Measurements from ENCODE around the gene B3GNT3.
"Not testable (repeated sequence)": the region's sequence is repeated elsewhere in the genome, so short reads cannot be mapped to it uniquely, and the experiment has no call there.

The B3GNT3 gene

DNA sequence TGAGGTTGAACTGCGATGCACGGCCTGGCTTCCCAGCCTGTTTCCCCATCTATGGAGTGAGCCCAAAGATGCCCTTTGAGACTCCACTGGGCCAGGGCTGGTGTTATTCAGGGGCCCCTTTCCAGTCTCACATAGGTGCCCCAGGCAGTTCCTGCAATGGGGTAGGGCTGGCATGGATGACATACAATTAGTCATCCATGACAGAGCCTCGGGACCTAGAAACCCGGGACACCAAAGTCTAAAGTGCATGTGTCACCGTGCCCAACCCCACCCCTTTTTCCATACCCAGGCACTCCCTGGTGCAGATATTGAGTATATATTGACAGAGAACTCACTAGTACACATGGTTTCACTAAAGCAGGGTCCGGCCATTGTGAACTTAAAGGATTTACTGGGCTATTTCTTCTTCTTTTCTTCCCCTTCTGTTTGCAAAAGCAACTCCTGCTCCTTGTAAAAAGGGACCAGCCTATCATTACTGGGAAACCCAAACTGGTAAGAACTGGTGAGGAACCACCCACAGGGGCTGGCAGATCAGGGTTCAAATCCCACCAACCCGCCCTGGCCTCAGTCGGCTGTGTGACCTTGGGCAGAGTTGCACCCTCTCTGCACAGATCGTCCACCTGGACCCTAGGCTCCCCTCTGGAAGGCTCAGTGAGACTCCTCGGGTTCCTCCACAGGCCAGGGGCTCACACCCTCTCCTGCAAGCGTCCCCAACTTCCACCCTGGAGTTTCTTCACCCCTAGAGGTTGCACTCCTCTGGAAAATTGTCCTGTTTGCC lies 2.7 kb downstream of the B3GNT3 start:
- peak; percentile 44 for DNase-seq (ENCODE audit: low read depth)

DNA sequence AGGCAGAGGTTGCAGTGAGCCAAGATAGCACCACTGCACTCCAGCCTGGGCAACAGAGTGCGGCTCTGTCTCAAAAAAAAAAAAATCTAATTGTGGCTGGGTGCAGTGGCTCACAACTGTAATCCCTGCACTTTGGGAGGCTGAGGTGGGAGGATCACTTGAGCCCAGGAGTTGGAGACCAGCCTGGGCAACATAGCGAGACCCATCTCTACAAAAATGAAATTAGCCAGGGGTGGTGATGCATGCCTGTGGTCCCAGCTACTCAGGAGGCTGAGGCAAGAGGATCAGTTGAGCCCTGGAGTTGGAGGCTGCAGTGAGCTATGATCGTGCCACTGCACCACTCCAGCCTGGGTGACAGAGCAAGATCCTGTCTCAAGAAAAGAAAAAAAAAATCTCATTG lies 3.7 kb downstream of the B3GNT3 start:
- DNase-seq (ENCODE audit: low read depth): not testable (repeated sequence)

DNA sequence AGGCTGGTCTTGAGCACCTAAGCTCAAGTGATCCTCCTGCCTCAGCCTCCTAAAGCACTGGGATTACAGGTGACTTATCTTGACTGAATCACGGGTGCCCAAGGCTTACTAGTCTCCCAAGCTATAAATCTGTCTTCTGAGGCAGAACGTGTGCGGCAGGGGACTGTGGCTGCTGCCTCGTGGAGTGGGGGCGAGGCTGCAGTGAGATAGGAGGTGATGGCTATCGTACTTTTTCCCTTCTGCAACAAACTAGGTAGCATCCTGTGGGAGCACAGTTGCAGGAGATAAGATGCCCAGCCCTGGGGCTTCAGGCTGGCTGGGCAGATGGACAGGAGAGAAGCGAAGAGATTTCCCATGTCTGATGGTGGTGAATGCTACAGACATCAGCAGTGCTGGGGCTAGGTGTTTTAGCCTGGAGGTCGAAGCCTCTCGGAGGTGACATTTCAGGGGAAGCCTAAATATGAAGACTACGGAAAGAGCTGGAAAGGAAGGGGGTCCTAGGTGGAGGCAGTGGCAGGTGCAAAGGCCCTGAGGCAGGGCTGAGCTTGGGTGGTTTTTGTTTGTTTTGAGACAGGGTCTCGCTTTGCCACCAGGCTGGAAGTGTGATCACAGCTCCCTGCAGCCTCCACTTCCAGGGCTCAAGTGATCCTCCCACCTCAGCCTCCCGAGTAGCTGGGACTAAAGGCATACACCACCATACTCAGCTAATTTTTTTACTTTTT lies 7.4 kb downstream of the B3GNT3 start:
- no peak for DNase-seq (ENCODE audit: low read depth)

DNA sequence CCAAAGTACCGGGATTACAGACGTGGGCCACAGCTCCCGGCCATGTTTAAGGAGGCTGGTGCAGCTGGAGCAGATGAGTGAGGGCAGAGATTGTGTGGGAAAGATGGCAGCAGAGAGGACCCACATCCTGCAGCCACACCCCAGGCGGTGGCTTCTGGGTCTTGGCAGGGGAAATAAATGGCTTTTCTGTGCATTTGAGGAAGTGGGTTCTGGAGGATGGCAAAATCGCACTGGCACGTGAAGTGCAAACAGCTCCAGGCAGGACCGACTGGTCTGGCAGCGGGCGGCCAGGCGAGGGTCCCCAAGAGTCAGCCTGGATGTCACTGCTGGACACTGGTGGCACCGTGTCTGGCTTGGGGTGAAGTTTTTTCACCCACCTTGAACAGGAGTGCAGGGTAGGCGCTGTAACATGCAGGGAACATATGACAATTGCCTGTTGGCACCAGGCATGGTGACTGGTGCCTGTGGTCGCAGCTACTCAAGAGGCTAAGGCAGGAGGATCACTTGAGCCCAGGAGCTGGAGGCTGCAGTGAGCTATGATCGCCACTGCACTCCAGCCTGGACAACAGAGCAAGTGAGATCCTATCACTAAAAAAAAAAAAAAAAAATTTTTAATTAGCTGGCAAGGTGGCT lies 8.4 kb downstream of the B3GNT3 start:
- no peak for DNase-seq (ENCODE audit: low read depth)

DNA sequence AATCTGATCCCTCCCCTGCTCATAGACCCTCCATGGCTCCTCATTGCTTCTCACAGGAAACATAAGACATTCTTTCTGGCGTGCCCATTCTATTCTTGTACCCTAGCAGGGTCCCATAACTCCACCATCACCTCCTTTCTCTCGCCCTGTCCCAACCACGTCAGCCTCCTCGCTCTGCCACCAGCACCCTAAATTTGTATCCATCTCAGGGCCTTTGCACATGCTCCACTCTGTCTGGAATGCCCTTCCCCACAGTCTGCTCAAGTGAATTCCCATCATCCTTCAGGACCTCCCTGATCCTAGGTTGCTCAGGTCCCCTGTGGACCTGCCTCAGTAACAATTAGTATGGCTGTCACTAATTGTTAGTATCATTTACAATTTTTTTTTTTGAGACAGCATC lies 10.5 kb downstream of the B3GNT3 start:
- DNase-seq (ENCODE audit: low read depth): no peak

DNA sequence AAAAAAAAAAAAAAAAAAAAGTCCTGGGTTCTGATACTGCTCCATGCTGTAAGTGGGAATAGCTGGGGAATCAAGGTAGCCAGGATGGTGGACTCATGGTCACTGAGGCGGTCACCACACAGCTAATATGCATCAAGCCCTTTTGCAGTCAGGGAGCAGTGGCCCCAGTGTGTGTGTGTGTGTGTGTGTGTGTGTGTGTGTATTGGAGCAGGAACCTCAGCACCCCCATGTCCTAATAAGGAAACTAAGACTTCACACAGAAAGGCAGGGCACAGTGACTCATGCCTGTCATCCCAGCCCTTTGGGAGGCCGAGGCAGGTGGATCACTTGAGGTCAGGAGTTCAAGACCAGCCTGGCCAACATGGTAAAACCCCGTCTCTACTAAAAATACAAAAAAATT lies 12.0 kb downstream of the B3GNT3 start:
- no peak for DNase-seq (ENCODE audit: low read depth)

DNA sequence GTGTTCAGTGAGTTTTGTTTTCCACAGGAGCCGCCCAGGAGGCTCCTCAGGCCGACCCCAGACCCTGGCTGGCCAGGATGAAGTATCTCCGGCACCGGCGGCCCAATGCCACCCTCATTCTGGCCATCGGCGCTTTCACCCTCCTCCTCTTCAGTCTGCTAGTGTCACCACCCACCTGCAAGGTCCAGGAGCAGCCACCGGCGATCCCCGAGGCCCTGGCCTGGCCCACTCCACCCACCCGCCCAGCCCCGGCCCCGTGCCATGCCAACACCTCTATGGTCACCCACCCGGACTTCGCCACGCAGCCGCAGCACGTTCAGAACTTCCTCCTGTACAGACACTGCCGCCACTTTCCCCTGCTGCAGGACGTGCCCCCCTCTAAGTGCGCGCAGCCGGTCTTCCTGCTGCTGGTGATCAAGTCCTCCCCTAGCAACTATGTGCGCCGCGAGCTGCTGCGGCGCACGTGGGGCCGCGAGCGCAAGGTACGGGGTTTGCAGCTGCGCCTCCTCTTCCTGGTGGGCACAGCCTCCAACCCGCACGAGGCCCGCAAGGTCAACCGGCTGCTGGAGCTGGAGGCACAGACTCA lies 12.9 kb downstream of the B3GNT3 start:
- no peak for DNase-seq (ENCODE audit: low read depth)

DNA sequence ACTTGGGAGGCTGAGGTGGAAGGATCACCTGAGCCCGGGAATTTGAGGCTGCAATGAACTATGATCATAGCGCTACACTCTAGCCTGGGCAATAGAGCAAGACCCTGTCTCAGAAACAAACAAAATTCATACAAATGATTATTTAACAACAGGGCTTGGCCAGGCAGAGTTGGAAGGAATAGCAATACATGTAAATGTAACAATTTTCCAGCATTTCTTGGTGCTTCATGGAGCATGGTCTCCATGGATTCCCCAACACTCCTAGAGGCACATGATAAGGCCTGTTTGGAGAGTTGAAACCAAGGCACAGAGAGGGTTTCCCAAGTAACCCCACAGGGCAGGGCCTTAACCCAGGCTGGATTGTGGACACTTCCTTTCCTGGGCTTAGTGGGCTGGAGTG lies 16.2 kb downstream of the B3GNT3 start:
- DNase-seq (ENCODE audit: low read depth): no peak

DNA sequence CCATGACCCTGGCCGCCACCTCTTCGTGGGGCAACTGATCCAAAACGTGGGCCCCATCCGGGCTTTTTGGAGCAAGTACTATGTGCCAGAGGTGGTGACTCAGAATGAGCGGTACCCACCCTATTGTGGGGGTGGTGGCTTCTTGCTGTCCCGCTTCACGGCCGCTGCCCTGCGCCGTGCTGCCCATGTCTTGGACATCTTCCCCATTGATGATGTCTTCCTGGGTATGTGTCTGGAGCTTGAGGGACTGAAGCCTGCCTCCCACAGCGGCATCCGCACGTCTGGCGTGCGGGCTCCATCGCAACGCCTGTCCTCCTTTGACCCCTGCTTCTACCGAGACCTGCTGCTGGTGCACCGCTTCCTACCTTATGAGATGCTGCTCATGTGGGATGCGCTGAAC lies 16.7 kb downstream of the B3GNT3 start:
- no peak for DNase-seq (ENCODE audit: low read depth)

DNA sequence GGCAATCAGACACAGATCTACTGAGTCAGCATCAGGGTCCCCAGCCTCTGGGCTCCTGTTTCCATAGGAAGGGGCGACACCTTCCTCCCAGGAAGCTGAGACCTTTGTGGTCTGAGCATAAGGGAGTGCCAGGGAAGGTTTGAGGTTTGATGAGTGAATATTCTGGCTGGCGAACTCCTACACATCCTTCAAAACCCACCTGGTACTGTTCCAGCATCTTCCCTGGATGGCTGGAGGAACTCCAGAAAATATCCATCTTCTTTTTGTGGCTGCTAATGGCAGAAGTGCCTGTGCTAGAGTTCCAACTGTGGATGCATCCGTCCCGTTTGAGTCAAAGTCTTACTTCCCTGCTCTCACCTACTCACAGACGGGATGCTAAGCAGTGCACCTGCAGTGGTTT lies 17.2 kb downstream of the B3GNT3 start:
- DNase-seq (ENCODE audit: low read depth): no peak

DNA sequence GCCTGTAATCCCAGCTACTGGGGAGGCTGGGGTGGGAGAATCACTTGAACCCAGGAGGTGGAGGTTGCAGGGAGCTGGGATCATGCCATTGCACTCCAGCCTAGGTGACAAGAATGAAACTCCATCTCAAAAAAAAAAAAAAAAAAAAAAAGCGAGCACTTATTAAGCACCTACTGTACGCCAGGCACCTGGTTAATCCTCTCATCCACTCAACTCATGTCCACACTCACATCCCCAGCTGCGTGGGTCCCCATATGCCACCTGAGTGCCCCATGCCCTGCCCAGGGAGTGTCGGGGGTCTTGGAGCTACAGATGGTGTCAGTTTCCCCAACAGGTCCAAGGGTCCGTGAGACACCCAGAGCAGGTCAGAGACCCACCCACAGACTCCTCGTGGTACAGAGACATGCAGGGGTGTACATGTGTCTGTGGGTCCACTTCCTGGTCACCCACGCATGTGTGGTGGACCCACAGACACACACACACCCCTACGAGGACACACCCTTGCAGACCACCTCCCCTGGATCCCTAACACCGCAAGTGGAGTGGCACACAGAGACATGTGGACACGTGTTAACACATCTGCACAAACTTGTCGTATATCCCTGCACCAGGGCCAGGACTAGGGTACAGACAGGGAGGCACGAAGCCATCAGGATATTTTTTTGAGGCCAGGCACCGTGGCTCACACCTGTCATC lies 22.9 kb downstream of the B3GNT3 start:
- no peak for DNase-seq (ENCODE audit: low read depth)

DNA sequence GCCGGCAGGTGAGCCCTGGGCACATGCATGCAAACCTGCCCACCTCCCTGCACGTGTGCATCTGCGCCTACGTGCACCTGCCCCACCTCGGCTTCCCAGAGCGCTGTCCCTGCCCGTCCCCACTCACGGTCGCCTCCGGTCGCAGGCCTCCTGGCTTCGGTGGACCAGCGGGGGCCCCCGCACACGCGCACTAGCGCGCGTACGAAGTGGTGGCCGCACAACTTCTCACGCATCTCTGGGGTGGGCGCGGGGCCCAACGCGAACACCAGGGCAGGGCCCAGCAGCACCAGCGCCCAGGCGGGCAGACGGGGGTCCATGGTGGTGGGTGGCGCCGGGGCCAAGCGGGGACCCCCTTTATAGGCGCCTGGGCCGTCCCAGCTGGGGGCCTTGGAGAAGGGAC lies 26.3 kb downstream of the B3GNT3 start, which contains the start of gene INSL3:
Gene INSL3, minus strand, starts transcription at position 330 of the 400 bp plus-strand sequence. Its CDS starts 13 bp downstream, at position 317.
- no peak for DNase-seq (ENCODE audit: low read depth)

DNA sequence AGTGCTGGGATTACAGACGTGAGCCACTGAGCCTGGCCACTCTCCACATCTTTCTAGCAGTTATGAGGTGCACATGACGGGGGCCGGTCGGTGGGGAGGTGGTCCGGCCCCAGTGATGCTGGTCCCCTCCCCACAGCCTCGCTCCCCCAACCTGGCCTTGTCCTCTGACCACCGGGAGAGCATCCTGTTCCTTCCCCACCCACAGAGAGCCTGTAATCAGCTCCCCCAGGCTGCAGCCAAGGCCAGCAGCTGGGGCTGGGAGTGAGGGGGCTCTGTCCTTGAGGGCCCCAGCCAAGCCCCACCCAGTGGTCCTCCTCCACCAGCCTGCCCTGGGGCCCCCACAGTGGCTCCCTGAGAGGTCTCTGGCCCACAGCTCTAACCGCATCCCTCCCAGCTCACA lies 29.4 kb downstream of the B3GNT3 start:
- no peak for DNase-seq (ENCODE audit: low read depth)

DNA sequence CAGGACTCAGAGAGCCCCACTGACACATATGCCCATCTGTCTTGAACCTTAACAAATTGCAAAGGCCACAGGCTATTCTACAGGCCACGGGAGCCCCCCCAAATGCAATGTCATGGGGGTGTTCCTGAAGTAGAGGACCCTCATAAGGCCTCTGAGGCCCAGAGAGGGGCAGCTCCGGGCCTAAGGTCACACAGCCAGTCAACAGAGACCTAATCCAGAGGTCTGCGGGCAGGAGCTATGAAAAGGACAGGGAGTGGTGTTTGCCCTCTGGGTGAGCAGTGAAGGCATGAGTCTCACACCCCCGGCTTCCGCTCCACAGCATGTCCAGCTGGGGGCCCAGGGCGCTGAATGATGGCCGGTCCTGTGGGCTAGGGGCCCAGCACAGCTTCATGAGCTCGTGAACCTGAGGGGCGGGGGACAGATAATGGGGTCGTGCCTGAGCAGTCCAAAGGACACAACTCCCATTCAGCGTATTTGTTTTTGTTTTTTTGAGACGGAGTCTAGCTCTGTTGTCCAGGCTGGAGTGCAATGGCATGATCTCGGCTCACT lies 31.6 kb downstream of the B3GNT3 start:
- DNase-seq (ENCODE audit: low read depth): no peak

DNA sequence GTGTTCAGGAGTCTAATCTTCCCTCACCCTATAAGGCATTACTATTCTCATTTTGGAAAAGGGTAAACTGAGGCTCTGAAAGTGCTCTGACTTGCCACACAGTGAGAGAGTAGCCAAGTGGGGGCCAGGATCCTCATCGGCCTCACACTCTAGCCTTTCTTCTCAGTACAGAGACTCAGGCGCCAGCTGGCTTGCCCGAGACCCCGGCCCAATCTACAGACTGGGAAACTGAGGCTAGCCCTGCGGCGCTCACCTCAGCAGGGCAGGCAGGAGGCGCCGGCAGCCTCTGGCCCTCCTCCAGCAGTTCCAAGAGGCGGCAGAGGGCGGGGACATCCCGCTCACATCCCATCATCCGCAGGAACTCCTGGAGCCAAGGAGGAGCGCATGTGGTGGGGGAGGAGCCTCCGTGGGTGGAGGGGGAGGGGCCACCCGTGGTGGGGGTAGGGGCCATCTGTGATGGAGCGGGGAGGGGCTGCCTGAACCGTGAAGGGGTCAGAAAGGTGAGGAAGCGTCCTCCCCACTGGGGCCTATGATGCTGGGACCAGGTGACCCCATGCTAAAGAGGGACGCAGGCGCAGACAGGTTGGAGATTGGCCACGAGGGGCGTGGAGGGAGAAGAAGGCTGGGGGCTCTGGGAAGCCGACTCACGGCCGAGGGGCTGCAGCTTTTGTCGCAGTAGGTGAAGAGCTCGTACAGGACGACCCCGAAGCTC lies 35.1 kb downstream of the B3GNT3 start:
- no peak for DNase-seq (ENCODE audit: low read depth)

DNA sequence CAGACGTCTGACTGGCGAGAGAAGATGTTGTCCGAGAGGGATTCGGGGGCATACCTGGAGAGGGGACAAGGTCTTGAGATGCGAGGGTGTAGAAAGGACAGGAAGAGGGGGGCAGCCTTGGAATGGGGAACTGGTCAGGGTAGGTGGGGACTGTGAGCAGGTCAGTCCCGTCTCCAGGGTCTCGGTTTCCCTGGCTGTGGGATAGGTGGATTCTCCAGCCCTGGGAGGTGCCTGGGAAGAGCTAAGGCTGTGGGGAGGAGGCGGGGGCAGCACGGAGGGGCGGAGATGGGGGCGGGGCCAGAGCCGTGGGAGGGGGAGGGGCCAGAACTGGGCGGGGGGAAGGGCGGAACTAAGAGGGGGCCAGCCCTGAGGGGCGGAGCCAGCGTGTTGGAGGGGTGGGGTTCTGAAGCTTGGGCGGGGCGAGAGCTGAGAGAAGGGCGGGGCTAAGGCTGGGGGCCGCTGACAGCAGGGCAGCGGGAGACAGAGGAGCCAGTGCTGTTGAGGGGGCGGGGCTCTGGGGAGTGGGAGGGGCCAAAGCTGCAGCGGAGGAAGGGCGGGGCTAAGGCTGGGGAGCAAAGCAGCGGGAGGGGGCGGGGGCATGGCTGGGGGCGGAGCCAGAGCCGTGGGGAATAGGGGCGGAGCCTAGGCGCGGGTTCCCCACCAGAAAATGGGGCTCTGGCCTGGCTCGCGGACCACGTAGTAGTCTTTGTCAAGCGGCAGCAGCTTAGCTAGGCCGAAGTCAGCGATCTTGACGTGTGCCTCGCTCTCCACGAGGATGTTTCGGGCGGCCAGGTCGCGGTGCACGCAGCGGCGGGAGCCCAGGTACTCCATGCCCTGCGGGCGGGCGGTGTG lies 35.9 kb downstream of the B3GNT3 start:
- DNase-seq (ENCODE audit: low read depth): no peak

DNA sequence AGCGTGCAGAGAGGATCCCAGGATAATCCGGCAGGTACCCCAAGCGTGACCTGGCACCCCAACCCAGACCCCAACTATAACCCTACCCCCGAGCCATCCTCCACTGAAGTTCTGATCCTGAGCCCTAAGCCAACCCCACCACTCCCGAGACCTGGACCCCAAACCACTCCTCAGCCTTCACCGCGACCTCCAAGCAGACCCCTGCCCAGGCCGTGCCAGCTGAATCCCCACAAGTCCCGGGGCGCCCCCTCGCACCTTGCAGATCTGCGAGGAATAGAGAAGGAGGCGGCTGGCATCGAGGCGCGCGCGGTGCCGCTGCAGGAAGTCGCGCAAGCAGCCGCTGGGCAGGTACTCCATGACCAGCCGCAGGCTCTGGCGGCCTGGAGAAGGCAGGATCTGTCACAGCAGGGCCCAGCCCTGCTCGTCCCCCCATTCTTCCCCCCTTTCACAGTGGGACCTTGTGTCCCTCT lies 36.5 kb downstream of the B3GNT3 start:
- no peak for DNase-seq (ENCODE audit: low read depth)

DNA sequence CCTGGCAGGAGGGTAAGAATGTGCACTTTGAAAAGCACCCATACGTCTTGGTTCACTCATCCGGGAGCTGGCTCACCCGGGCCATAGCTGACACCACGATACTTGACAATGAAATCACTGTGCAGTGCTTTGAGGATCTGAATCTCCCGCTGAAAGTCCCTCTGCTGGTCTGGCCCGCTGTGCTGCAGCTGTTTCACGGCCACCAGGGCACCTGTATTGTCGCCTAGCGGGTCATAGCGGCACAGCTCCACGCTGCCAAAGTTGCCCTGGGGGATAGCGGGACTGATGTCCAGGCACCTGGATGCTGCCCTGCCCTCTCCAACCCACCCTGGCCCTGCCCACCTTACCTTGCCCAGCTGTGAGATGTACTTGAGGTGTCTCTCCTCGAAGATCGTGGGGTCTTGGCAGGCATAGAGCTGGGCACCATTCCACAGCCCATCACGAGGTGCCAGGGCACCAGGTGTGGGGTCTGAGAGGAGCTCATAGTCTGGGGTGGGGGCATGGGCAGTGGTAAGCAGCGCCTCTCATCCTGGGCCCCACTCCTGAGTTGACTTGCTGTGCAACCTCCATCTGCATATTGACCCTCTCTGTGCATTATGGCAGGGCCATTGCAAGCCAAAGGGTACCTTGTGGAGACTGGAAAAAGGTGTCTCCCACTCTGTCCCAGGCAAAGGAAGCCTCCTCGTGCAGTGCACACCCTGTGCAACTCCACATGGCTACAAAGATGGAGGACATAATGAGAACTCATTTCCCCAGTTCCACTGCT lies 37.7 kb downstream of the B3GNT3 start:
- no peak for DNase-seq (ENCODE audit: low read depth)
